C4-2B (cell line): Measurements from ENCODE around the gene ZDHHC4.

Experiments
- H3K27ac ChIP-seq: fragments of 450-650 bp; 2 replicates; pipeline ENCODE4 v1.5.1; 2017
- ZFX ChIP-seq: fragments of 450-650 bp; IDR thresholded peaks from 2 replicates; pipeline ENCODE4 v1.6.1; 2017
- TF ChIP-seq, protein P1 (sequence below): fragments of 450-650 bp; conservative IDR thresholded peaks from 2 replicates; pipeline ENCODE4 v1.5.1; 2017; ENCODE audit warnings: mild to moderate bottlenecking

Gene ZDHHC4

DNA sequence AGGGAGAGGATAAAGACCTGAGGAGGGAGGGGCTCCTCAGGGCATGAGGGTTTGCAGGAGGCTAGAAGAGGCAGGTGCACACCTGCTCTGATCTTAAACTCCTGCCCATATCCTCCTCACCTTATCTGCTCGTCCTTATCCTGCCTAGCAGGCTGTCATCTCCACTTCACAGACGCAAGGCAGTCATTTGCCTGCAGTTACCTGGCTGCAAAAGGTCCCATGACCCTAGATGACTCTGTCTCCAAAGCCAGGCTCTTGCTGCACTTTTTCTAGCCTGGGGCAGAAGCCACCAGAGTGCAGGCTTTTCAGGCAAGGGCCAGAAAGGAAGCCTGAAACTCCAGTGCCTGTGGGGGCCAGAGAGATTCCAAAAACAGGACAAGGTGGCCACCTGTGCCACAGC, 36.5 kb downstream of the ZDHHC4 start:
- H3K27ac ChIP-seq: no peak overlapping the region
- TF ChIP-seq ZFX: no peak
- TF ChIP-seq, protein P1, sequence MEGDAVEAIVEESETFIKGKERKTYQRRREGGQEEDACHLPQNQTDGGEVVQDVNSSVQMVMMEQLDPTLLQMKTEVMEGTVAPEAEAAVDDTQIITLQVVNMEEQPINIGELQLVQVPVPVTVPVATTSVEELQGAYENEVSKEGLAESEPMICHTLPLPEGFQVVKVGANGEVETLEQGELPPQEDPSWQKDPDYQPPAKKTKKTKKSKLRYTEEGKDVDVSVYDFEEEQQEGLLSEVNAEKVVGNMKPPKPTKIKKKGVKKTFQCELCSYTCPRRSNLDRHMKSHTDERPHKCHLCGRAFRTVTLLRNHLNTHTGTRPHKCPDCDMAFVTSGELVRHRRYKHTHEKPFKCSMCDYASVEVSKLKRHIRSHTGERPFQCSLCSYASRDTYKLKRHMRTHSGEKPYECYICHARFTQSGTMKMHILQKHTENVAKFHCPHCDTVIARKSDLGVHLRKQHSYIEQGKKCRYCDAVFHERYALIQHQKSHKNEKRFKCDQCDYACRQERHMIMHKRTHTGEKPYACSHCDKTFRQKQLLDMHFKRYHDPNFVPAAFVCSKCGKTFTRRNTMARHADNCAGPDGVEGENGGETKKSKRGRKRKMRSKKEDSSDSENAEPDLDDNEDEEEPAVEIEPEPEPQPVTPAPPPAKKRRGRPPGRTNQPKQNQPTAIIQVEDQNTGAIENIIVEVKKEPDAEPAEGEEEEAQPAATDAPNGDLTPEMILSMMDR: no peak

DNA sequence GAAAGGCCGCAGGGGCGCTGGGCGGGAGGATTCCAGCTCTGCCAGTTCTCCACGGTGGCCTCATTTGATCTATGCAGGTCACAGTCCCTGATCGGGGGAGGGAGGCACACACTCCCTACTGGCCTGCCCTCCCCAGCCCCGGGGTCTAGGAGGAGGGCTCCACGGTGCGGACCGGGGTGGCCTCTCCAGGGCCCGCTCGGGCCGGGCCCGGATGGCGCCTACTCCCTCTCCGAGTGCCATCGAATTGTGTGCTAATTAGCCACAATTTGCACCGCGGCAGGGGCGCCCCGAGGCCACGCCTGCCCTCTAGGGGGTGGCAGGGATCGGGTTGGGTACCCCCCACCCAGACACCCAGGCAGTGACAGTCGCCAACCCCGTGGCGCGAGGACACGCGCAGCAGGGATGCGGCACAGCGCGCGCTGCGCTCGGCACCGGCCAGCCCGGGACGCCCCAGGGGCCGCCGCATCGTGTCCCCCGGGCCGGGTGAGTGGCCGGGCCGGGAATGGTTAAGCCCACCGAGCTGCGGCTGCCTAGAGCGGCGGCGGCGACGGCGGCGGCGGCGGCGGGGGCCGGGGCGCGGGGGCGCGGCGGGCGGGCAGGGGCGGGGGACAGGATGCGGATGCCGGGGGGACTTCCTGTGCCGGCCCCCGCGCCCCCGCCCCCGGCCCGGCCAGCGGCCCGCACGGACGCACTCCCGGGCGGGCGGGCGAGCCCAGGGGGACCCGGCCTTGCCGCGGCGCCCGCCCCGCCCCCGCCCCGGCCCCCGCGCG, 37.9 kb downstream of the ZDHHC4 start, which contains the start of gene ZNF853:
ZNF853 (plus strand) TSS at position 658 of the 770 bp plus-strand sequence. CDS start 565 bp downstream, outside the sequence.
- TF ChIP-seq, protein P1: no peak
- TF ChIP-seq ZFX: no peak
- no peak within 1 kb of the TSS for H3K27ac ChIP-seq

DNA sequence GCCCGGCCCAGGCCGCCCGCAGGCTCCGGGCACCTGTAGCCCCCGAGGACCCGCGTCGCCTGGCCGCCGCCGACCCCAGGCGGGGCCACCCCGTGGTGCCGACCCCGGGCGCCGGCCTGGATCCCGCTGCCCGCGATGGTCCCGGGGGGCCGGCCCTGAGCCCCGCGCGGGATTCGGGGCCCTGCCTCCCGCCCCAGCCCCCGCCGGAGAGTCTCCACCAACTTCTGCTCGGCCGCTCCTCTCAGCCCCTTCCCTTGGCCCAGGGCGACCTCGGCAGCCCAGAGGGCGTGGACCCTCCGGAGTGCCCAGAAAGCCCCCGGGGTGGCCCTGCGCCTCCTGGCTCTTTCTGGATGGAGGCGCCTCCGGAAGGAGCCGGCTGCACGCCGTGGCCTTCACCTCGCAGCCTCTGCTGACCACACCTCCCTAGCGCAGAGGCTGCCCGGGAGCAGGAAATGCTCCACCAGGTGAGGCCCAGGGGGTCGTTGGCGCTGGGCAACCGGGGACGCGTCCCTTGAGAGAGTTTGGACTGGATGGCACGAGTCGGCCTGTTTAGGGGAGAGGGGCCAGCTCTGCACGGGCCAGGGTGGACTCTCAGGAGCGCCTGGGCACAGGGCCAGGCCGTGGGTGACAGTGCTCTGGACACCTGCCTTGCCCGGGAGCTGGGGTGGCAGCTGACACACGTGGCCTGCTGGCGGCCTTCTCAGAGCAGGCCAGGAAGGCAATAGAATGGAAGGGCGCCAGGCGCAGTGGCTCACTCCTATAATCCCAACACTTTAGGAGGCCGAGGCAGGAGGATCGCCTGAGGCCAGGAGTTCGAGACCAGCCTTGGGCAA, 38.7 kb downstream of the ZDHHC4 start:
- TF ChIP-seq, protein P1: no peak
- no peak for TF ChIP-seq ZFX
- H3K27ac ChIP-seq: no peak overlapping the region

DNA sequence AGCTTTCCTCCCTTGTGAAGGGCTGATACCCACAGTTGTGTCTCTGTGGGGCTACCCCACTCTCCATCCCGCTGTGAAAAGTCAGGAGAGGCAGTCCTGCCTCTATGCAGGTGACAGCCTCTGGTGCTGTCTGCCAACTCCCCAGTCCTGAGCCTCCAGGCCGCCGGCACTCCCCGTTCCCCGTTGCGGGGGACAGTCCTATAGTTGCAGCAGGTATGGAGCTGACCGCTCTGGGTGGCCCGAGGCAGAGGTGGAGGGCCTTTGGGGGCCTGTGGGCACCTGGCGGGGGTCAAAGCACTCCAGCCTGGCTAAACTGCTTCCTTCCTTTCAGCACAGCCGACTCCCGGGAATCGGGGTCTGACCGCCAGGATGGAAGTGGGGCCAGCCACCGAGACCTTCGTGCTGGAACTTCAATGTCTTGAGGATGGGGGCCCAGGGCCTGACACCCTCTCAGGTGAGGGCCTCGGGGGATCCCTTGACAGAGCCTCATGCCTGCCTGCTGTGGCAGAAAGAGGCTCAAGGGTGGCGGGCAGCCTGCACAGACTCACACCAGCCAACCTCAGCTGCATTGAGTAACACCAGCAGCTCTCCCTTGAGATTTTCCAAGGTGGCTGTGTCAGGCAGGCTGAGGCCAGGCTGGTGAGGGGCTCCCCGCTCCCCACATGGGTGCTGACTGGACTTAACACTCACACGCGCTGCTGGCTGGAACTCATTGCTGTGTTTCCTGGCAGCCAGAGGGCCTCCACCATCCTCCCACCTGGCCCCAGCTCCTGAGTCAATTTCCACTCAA, 39.8 kb downstream of the ZDHHC4 start:
- no peak overlapping the region for H3K27ac ChIP-seq
- TF ChIP-seq, protein P1: no peak
- no peak for TF ChIP-seq ZFX

DNA sequence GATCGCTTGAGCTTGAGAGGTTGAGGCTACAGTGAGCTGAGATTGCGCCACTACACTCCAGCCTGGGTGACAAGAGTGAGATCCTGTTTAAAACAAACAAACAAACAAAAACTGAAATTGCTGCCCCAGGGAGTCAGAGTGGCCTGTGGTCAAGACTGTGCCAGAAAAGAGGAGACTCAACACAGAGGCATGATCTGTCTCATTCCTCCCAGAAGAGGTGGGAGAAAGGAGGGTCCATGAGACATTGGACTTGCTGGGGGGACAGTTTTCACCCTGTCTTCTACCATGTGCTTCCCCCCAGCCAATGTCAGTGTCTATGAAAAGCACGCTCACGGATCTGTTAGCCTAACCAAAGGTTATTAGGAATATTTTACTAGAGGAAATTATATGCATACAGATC, 41.4 kb downstream of the ZDHHC4 start:
- H3K27ac ChIP-seq: no peak overlapping the region
- TF ChIP-seq, protein P1: no peak
- no peak; the same call in 1 of the 2 replicates for TF ChIP-seq ZFX

DNA sequence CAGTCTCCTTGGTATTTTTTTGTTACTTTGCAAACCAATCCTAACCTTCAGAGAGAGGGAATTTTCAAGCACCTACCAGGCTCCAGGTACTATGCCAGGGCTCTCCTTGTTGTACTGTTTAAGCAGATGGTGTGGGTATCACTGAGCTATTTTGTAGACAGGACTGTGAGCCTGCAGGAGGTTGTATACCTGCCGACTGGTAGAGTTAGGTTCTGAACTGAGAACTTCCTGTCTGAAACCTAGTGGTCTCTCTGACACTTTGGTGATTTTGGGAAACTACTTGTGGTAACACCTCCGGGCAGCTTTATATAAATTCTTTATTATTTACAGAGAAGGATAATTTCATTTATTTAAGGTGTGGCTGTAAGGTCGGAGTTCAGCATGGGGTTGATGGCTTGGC, 42.7 kb downstream of the ZDHHC4 start:
- no peak overlapping the region for H3K27ac ChIP-seq
- TF ChIP-seq ZFX: no peak
- TF ChIP-seq, protein P1: no peak
